ENCODE results near the gene C6orf136.

C6orf136 gene

DNA sequence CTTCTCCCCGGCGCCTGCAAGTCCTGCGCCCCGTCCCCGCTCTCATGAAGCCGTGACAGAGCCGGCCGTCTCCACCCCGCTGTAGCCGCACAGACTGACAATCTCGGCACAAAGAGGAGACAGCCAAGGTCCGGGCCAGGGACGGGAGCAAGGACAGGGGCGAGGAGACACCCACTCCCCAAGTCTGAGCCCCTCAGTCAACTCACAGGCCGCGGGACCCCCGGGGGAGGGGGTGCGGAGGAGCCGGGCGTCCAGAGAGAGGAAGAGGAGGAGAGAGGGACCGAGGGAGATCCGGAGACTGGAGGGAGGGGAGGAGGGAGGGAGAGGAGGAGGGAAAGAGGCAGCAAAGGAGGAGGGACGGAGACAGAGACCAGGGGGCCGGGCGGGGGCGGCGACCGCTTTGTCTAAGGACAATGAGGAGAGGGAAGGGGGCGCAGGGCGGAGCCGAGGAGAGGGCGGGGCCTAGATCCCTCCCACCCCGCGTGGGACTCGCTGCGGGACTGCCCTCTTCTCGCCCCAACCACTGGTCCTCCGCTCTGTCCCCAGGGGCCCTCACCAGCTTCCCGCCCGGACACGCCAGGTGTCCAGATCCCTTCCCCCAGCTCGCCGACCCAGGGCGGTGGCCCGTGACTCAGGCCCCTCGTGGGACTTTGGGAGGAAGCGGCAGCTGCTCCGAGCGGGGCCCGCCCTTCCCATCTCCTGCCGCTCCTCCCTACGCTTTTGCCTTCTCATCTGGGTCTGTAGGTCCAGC is 40.1 kb downstream of the C6orf136 start:
- peak; percentile 90 for DNase-seq (ENCODE audit: low spot score)
- TF ChIP-seq, protein P1, sequence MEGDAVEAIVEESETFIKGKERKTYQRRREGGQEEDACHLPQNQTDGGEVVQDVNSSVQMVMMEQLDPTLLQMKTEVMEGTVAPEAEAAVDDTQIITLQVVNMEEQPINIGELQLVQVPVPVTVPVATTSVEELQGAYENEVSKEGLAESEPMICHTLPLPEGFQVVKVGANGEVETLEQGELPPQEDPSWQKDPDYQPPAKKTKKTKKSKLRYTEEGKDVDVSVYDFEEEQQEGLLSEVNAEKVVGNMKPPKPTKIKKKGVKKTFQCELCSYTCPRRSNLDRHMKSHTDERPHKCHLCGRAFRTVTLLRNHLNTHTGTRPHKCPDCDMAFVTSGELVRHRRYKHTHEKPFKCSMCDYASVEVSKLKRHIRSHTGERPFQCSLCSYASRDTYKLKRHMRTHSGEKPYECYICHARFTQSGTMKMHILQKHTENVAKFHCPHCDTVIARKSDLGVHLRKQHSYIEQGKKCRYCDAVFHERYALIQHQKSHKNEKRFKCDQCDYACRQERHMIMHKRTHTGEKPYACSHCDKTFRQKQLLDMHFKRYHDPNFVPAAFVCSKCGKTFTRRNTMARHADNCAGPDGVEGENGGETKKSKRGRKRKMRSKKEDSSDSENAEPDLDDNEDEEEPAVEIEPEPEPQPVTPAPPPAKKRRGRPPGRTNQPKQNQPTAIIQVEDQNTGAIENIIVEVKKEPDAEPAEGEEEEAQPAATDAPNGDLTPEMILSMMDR (IDR thresholded peaks at IDR 0.05; ENCODE audit: extremely low read depth, missing control alignments): no peak

DNA sequence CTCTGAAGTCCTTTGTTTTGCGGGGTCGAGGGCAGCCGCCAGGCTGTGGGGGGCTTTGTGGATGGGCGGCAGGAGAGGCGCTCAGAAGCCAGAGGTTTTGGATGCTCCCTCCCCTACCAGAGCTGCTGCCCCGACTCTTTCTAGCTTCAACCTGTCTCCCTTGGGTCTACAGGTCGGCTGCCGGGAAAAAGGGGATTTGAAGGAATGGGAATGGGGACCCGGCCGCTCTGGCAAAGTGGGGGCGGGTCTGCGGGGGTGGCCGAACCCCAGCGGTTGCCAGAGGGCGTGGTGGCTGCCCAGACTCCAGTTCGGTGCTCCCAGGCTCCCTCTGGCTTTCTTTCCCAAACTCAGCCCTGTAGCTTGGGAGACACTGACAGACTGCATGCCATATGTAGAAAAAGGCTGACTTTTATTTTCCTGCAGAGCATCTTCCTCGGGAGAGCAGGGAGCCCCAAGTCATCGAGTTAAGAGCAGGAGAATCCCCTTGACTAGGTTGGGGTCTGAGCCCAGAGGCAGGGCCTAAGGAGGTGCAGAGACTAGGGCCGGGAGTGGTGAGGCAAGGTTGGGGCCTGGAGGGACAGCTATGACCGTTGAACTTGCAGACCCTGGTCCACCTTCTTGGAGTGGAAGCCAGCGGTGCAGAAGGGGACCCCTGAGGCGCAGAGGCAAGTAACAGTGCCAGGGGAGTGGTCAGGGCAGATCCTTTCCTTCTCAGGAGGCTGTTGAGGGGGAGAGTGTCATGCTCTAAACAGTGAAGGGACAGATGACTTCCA is 40.9 kb downstream of the C6orf136 start:
- TF ChIP-seq, protein P1 (IDR thresholded peaks at IDR 0.05; ENCODE audit: extremely low read depth, missing control alignments): no peak
- DNase-seq (ENCODE audit: low spot score): no peak

DNA sequence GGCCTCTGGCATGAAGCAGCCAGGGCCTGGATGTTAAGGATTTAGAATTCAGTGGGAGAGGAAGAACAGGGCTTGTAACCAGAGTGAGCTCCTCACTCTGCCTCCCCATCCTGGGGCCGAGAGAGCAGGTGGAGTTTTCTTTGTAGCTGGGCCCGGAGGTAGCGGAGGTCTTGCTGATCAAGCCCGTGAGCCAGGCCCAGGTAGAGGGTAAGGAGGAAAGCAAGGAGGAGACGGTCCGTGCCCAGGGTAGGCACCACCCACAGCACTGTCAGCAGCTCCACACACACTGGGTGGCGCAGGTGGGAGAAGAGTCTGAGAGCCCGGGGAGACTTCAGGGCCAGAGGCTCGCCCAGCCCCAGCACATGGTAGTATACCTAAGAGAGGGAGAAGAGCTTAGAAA is 41.6 kb downstream of the C6orf136 start:
- TF ChIP-seq, protein P1 (IDR thresholded peaks at IDR 0.05; ENCODE audit: extremely low read depth, missing control alignments): no peak
- no peak for DNase-seq (ENCODE audit: low spot score)

DNA sequence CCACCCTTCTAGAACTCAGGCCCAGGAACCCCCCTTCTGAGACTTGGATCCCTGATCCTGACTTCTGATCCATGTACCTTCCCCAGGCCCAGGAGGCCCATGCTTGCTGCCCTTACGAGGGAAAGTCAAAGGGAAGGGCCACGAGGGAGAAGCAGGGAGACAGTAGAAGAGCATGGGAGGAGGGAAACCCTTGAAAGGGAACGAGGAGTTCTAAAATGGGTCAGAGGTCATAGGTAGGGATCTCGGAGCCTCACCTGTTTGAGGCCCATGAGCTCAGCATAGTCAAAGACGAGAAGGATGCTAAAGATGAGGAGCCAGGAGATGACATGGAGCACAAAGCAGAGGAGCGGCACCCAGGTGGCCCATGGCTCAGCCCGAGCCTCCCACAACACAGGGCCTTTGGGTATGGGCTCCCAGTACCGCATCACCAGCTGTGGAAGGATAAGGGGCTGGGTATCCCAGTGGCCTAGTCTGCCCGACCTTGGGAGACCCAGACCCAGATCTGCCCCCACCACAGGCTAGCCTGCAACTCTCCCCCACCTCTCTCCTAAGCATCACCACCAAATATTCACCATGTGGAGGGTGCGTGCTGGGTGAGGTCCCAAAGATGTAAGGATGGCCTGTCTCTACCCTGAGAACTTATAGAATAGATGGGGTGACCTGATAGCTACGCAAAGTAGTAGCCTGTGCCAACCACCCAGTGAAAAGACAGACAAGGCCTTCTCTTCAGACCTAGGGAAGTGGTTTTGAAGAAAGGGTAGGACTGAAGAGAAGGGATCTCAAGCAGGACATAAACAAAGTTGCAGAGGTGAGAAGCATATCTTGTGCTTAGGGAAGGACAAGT is 42.3 kb downstream of the C6orf136 start:
- DNase-seq (ENCODE audit: low spot score): no peak

DNA sequence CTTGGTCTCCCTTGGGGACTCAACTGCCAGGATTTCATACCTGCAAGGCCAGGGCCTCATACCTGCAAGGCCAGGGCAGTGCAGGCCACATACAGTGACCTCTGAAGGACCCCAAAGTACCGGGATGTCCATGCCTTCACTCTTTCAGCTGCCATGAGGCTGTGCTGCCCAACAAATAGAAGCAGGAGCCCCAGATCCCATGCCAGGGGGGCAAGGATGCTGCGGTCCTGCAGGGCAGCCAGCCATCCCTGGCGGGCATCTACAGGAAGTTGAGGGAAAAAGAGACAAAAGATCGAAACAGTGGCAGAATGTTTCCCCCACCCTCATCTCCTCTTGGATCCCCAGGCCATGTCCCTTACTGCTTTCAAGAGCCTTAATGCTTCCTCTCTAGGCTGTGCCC is 43.1 kb downstream of the C6orf136 start:
- DNase-seq (ENCODE audit: low spot score): no peak
- TF ChIP-seq, protein P1 (IDR thresholded peaks at IDR 0.05; ENCODE audit: extremely low read depth, missing control alignments): no peak

More for the DNA sequence above, 42.3 kb downstream of the C6orf136 start:
- TF ChIP-seq, protein P1 (IDR thresholded peaks at IDR 0.05; ENCODE audit: extremely low read depth, missing control alignments): no peak

DNA sequence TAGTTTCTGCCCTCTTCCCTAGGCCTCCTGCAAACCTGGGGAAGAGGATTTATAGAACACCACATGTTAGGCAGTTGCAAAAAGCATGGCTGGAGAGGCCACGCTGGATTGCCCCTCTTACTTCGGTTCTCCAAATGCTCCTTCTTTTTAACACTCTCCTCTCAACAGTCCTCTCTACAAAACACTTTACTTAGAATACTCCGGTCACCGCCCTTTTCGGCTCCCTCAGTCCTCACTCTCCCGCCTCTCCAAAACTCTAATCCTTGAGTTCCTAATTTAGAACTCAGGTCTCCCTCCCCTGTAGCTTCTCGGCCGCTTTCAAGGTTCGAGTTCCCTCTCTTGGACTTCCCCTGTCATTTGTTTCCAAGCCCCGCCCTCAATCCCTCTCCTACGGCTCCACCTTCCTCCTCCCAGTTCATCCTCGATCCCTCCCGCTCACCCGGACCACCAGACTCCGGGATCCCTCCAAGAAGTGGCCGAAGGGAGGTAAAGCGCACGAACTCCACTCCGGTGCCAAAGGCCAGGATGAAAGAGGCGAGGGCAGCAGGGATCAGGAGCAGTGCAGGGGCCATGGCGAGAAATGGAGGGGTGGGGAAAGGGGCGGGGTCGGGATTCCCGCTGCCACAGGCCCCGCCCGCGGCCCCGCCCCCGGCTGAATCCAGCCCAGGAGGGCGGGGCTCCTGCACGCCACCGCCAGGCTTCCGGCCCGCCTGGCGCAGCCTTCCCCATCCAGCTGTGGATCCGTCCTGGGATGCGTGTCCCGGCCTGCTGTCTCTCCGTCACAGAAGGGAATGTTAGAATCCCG is 43.7 kb downstream of the C6orf136 start, which contains the start of gene NRM:
Gene NRM, minus strand, starts transcription at position 582 of the 805 bp plus-strand sequence. Its CDS starts 10 bp downstream, at position 572.
- TF ChIP-seq, protein P1 (IDR thresholded peaks at IDR 0.05; ENCODE audit: extremely low read depth, missing control alignments): no peak
- DNase-seq (ENCODE audit: low spot score): peak; percentile 90

Measured in GM20000 (cell line).